ENCODE data around the gene ZC3H8. TPM values are rescaled to one million over a fixed set of nuclear protein-coding genes. Genes with fewer than 3 reads are reported as not detected.

ZC3H8 gene
- total and polyA plus RNA-seq, 2 donors (not counting 1 experiment from before 2014, with no cell fraction given): 5.5 to 26.0 TPM

- Histone ChIP-seq H3K9ac (ENCODE audit: low read length) (no peak overlapping the region), H3K4me2 (replicated peaks; ENCODE audit: low read depth, low read length, poor library complexity, severe bottlenecking) (no peak overlapping the region), H3K79me2 (ENCODE audit: control insufficient read depth, insufficient read depth, low read length) (no peaks in the 10 kb centered on the region), H3K36me3 (replicated peaks in 1 of 2; ENCODE audit: control extremely low read depth in 1 of 2, control insufficient read depth in 1 of 2, extremely low read depth in 1 of 2, insufficient read depth in 2 of 2, low read length in 1 of 2) (no peaks in the 10 kb centered on the region), H3K9me3 (ENCODE audit: control extremely low read depth in 1 of 3, control insufficient read depth in 2 of 3, insufficient read depth in 1 of 3, low read length in 2 of 3) (peaks cover 3 to 7% (median 6%) of the 10 kb centered on the region in 3 donors), H2AFZ (ENCODE audit: insufficient read depth, low read depth, low read length, poor library complexity, severe bottlenecking) (no peak overlapping the region), H3K27me3 (replicated peaks in 1 of 4; ENCODE audit: control extremely low read depth in 1 of 4, control insufficient read depth in 3 of 4, insufficient read depth in 4 of 4, low read length in 3 of 4) (peaks cover 0 to 6% (median 0%) of the 10 kb centered on the region in 4 experiments), H3K4me3 (ENCODE audit: control extremely low read depth in 1 of 5, extremely low read depth in 1 of 5, insufficient read depth in 1 of 5, low read depth in 2 of 5, low read length in 4 of 5) (no peak overlapping the region), H3K27ac (ENCODE audit: low read length in 2 of 2) (no peak overlapping the region), H4K20me1 (ENCODE audit: control insufficient read depth, insufficient read depth, low read length, poor library complexity, severe bottlenecking) (no peaks in the 10 kb centered on the region), H3K4me1 (ENCODE audit: control insufficient read depth in 2 of 2, insufficient read depth in 2 of 2, low read length in 2 of 2) (no peaks in the 10 kb centered on the region)
- ATAC-seq (ENCODE audit: low read depth): no peak
- ChIA-PET CTCF (no interaction called here), POLR2A (no interaction called here)
- peaks cover 5% of the 10 kb centered on the region for H3K4me1 Mint-ChIP-seq
- 70% methylated on average over 3 of the region's 3 CpGs for WGBS (ENCODE audit: insufficient coverage)
- DNase-seq: no peak
- peaks cover 6% of the 10 kb centered on the region for H3K9me3 Mint-ChIP-seq (ENCODE audit: insufficient read depth)
- H3K27me3 Mint-ChIP-seq: peaks cover 4% of the 10 kb centered on the region
- H3K27ac Mint-ChIP-seq: no peak overlapping the region
- TF ChIP-seq EZH2 (IDR thresholded peaks at IDR 0.05; ENCODE audit: borderline replicate concordance, insufficient read depth, low read depth, low read length, poor library complexity, severe bottlenecking) (no peak), CTCF (IDR thresholded peaks at IDR 0.05) (no peak)
- intact Hi-C loops (cut with micrococcal nuclease): no loop called here
- H3K4me3 Mint-ChIP-seq: no peak overlapping the region
Measured at GRCh38 chr2:112199188-112199587, 55.7 kb downstream of the ZC3H8 start.

DNA sequence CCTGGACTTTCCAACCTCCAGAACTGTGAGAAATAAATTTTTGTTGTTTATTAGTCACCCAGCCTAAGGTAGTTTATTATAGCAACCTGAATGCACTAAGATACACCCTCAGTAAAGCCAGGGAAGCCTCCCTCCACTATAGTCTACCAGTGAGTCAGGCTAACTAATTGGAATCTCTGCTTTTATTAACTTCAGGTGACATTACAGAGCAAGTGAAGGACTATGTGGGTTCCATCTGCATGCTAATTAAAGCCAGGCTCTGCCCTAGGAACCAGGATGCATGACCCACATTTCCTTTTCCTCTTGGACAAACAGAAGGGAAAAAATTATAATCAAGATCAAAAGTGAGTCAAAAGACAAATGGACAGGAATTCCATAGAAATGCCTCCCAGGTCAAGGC lies 56.1 kb downstream of the ZC3H8 start:
- no peak overlapping the region for H3K4me3 ChIP-seq (ENCODE audit: control extremely low read depth in 1 of 5, extremely low read depth in 1 of 5, insufficient read depth in 1 of 5, low read depth in 2 of 5, low read length in 4 of 5)
- Mint-ChIP-seq H3K9me3 (ENCODE audit: insufficient read depth) (peaks cover 6% of the 10 kb centered on the region), H3K4me1 (peaks cover 5% of the 10 kb centered on the region), H3K27ac (no peak overlapping the region), H3K27me3 (peaks cover 4% of the 10 kb centered on the region), H3K4me3 (no peak overlapping the region)
- no peaks in the 10 kb centered on the region for H3K36me3 ChIP-seq (replicated peaks in 1 of 2; ENCODE audit: control extremely low read depth in 1 of 2, control insufficient read depth in 1 of 2, extremely low read depth in 1 of 2, insufficient read depth in 2 of 2, low read length in 1 of 2)
- intact Hi-C loops (cut with micrococcal nuclease): no loop called here
- H2AFZ ChIP-seq (ENCODE audit: insufficient read depth, low read depth, low read length, poor library complexity, severe bottlenecking): no peak overlapping the region
- peaks cover 2 to 7% (median 3%) of the 10 kb centered on the region in 3 donors for H3K9me3 ChIP-seq (ENCODE audit: control extremely low read depth in 1 of 3, control insufficient read depth in 2 of 3, insufficient read depth in 1 of 3, low read length in 2 of 3)
- H3K4me1 ChIP-seq (ENCODE audit: control insufficient read depth in 2 of 2, insufficient read depth in 2 of 2, low read length in 2 of 2): no peaks in the 10 kb centered on the region
- H4K20me1 ChIP-seq (ENCODE audit: control insufficient read depth, insufficient read depth, low read length, poor library complexity, severe bottlenecking): no peaks in the 10 kb centered on the region
- TF ChIP-seq EZH2 (IDR thresholded peaks at IDR 0.05; ENCODE audit: borderline replicate concordance, insufficient read depth, low read depth, low read length, poor library complexity, severe bottlenecking): no peak
- no peak for TF ChIP-seq CTCF (IDR thresholded peaks at IDR 0.05)
- no peak overlapping the region for H3K9ac ChIP-seq (ENCODE audit: low read length)
- no peak for ATAC-seq (ENCODE audit: low read depth)
- peaks cover 0 to 6% (median 0%) of the 10 kb centered on the region in 4 experiments for H3K27me3 ChIP-seq (replicated peaks in 1 of 4; ENCODE audit: control extremely low read depth in 1 of 4, control insufficient read depth in 3 of 4, insufficient read depth in 4 of 4, low read length in 3 of 4)
- CTCF ChIA-PET: no interaction called here
- H3K27ac ChIP-seq (ENCODE audit: low read length in 2 of 2): no peak overlapping the region
- no peaks in the 10 kb centered on the region for H3K79me2 ChIP-seq (ENCODE audit: control insufficient read depth, insufficient read depth, low read length)
- no peak for DNase-seq
- POLR2A ChIA-PET: no interaction called here
- H3K4me2 ChIP-seq (replicated peaks; ENCODE audit: low read depth, low read length, poor library complexity, severe bottlenecking): no peak overlapping the region

Measured in B cell (primary cell).